ENCODE data around the gene VASP. TPM values are rescaled to one million over a fixed set of nuclear protein-coding genes. Genes with fewer than 3 reads are reported as not detected.

The VASP gene
- total and polyA plus RNA-seq, 2 of the 4 experiments (the other 2 are of a cell fraction): 61.1 to 88.8 TPM

DNA sequence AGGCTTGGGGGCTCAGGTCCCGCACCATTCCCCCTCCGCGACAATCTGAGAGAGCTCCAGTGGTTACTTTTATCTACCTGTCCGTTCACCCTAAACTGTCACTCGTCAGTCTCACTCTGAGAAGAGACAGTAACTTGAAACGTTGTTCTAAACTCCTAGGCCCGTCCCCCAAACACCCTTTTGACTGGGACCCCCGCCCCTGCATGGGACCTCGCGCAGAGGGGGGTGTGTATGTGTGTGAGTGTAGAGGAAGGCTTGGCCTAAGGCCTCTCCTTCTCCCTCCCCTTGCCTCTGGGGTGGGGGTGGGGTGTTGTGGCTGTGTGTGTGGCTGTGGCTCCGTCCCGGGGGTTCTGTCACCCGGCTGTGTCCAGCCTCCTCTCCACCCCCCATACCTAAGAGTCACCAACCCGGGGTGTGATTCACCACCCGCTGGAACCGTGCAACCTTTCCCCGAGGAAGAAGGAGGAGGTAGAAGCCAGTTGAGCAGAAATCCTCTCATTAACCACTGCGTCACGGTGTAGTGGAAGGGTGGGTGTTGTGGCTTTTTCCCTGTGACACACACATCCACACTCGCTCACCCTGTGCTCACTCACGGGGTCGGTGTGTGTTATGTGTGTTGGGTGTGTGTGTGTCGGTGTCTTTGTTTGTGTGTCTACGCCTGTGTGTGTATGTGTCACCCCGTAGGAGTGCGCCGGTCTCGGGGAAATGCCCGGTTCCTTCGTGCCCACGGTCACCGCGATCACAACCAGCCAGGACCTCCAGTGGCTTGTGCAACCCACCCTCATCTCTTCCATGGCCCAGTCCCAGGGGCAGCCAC is 37.1 kb upstream of the VASP start:
- H3K9ac ChIP-seq (ENCODE audit: low read depth, low read length): 0 out of 2 replicates have a peak overlapping the region, but pooled peaks have one; percentile 13
- H3K18ac ChIP-seq (ENCODE audit: low read depth, low read length): no peak overlapping the region
- ATAC-seq (ENCODE audit: low read depth) (no peak), DNase-seq (peak; percentile 67)
- H4K20me1 ChIP-seq (ENCODE audit: insufficient read depth, low read length): peaks cover 15% of the 10 kb centered on the region; the same call in 1 of the 2 replicates
- peak overlapping the region; percentile 5 to 80; a peak in 2 of 4 replicates for H4K8ac ChIP-seq (ENCODE audit: low read depth in 2 of 2, low read length in 2 of 2)
- peak overlapping the region; percentile 38 for H2BK5ac ChIP-seq (ENCODE audit: low read depth, low read length, poor library complexity, severe bottlenecking)
- no TSS peak for BruUV-seq (replicated peaks)
- WGBS, 2 experiments (ENCODE audit: extremely low coverage in 2 of 2, insufficient read length in 1 of 2): no CpG with 5 or more reads among the region's 33 CpGs
- H3K23ac ChIP-seq (ENCODE audit: low read depth, low read length): no peak overlapping the region
- dilution Hi-C loops (cut with HindIII; ENCODE audit: low sequenced_read_pairs, unreplicated experiment): no loop called here
- H2BK20ac ChIP-seq (ENCODE audit: low read depth, low read length): no peak overlapping the region
- in situ Hi-C loops (cut with MboI; ENCODE audit: low sequenced_read_pairs): no loop called here
- H2AFZ ChIP-seq (replicated peaks; ENCODE audit: low read length, poor library complexity): peak overlapping the region; percentile 66
- no peaks in the 10 kb centered on the region for H3K36me3 ChIP-seq (ENCODE audit: control insufficient read depth, insufficient read depth, low read length)
- peak overlapping the region; percentile 90 for H3K4me2 ChIP-seq (ENCODE audit: low read depth, low read length)
- ChIA-PET CTCF (interaction anchor here (1.3 to 1.5 kb wide), 3 partner anchors 9 to 31 kb away, joined by 7 to 12 read pairs (median 9); no protein-coding TSS in a partner anchor), POLR2A (ENCODE audit: unreplicated experiment) (no interaction called here)
- H3K4ac ChIP-seq (ENCODE audit: low read depth, low read length): peak overlapping the region; percentile 47; the same call in 1 of the 2 replicates
- H3K27ac ChIP-seq (ENCODE audit: insufficient read depth, low read length): no peak overlapping the region
- peak overlapping the region; percentile 76 for H3K4me3 ChIP-seq (ENCODE audit: insufficient read depth, low read depth, low read length)
- H2BK120ac ChIP-seq (ENCODE audit: low read depth, low read length): no peak overlapping the region
- H2BK15ac ChIP-seq (ENCODE audit: low read depth, low read length): peak overlapping the region; percentile 44; the same call in 1 of the 3 replicates
- H4K91ac ChIP-seq (ENCODE audit: insufficient read depth, low read depth, low read length): no peak overlapping the region
- H3K27me3 ChIP-seq (ENCODE audit: control insufficient read depth, insufficient read depth, low read length): no peaks in the 10 kb centered on the region
- H2AK5ac ChIP-seq (ENCODE audit: low read depth, low read length): peak overlapping the region; percentile 88; the same call in 1 of the 2 replicates
- H3K14ac ChIP-seq (replicated peaks; ENCODE audit: low read depth, low read length): 0 out of 2 replicates have a peak overlapping the region, but pooled peaks have one; percentile 59
- no peaks in the 10 kb centered on the region for H3K9me3 ChIP-seq (ENCODE audit: control insufficient read depth, insufficient read depth, low read length)
- peaks cover 3% of the 10 kb centered on the region; the same call in 1 of the 2 replicates for H3K9me1 ChIP-seq (ENCODE audit: insufficient read depth, low read length)
- H2AK9ac ChIP-seq (replicated peaks; ENCODE audit: low read depth, low read length, poor library complexity): peak overlapping the region; percentile 43
- peaks cover 13% of the 10 kb centered on the region for H3K4me1 ChIP-seq (ENCODE audit: control insufficient read depth, insufficient read depth, low read length)
- H4K5ac ChIP-seq (ENCODE audit: low read depth, low read length): peak overlapping the region; percentile 22; the same call in 1 of the 2 replicates
- TF ChIP-seq BHLHE40 (IDR thresholded peaks at IDR 0.05; ENCODE audit: low read depth, low read length): peak; percentile 47
- no peak for TF ChIP-seq MAZ (IDR thresholded peaks at IDR 0.05; ENCODE audit: borderline replicate concordance, low read depth, low read length)
- TF ChIP-seq, protein P1, sequence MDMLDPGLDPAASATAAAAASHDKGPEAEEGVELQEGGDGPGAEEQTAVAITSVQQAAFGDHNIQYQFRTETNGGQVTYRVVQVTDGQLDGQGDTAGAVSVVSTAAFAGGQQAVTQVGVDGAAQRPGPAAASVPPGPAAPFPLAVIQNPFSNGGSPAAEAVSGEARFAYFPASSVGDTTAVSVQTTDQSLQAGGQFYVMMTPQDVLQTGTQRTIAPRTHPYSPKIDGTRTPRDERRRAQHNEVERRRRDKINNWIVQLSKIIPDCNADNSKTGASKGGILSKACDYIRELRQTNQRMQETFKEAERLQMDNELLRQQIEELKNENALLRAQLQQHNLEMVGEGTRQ (IDR thresholded peaks at IDR 0.05; ENCODE audit: low read depth, low read length): peak; percentile 13; the same call in 1 of the 2 replicates
- peak; percentile 4; the same call in 1 of the 2 replicates for TF ChIP-seq NFE2L2 (IDR thresholded peaks at IDR 0.05; ENCODE audit: low read depth, low read length)
- H3K79me1 ChIP-seq (ENCODE audit: low read depth in 1 of 2, low read length in 2 of 2): peaks cover 0 to 30% of the 10 kb centered on the region in 2 experiments; a peak in 2 of 4 replicates
- H3K56ac ChIP-seq (ENCODE audit: extremely low read depth, insufficient read depth, low read length): no peak overlapping the region
- intact Hi-C loops (cut with micrococcal nuclease): no loop called here

Measured in IMR-90 (cell line).